LNCAP (cell line): ENCODE measurements around the gene SMCP.
A peak's percentile ranks its signal among the peaks of the same experiment; 100 is the strongest.

Source experiments
- TF ChIP-seq, protein P1 (sequence below): fragments of 450-650 bp; IDR thresholded peaks from 2 replicates; pipeline ENCODE4 v1.5.1; 2017; ENCODE audit warnings: mild to moderate bottlenecking

Gene SMCP, protein sequence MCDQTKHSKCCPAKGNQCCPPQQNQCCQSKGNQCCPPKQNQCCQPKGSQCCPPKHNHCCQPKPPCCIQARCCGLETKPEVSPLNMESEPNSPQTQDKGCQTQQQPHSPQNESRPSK

GRCh38 chr1:152878042-152878441 is at the start of gene SMCP:
Gene SMCP, plus strand, starts transcription at chr1:152878322. Its CDS starts 6,101 bp downstream, at chr1:152884423.
- TF ChIP-seq, protein P1, sequence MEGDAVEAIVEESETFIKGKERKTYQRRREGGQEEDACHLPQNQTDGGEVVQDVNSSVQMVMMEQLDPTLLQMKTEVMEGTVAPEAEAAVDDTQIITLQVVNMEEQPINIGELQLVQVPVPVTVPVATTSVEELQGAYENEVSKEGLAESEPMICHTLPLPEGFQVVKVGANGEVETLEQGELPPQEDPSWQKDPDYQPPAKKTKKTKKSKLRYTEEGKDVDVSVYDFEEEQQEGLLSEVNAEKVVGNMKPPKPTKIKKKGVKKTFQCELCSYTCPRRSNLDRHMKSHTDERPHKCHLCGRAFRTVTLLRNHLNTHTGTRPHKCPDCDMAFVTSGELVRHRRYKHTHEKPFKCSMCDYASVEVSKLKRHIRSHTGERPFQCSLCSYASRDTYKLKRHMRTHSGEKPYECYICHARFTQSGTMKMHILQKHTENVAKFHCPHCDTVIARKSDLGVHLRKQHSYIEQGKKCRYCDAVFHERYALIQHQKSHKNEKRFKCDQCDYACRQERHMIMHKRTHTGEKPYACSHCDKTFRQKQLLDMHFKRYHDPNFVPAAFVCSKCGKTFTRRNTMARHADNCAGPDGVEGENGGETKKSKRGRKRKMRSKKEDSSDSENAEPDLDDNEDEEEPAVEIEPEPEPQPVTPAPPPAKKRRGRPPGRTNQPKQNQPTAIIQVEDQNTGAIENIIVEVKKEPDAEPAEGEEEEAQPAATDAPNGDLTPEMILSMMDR: peak; percentile 32; the same call in 1 of the 2 replicates

GRCh38 chr1:152836870-152837269 is 41.3 kb upstream of the SMCP start:
- TF ChIP-seq, protein P1: no peak

DNA sequence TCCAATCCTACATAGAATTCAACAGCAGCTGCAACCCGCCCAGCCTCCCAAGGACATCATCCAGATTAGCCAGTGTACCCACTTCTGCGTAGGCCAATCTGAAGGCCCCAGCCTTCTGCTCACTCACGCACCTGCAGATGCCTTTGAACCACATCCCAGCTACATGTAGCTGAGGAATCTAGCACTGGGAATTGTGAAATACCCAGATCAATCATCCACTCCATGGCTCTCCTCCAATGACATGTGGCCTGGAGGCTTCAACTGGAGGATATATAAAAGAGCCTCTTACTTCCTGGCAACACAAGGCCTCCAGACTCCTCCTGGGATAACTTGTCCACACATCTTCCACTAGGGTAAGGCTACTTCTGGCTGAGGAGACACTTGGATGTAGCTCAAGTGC is 35.6 kb upstream of the SMCP start, which contains the start of gene LCE6A:
Gene LCE6A (plus strand): TSS at position 301 of the 400 bp plus-strand sequence. CDS start 665 bp downstream, outside the sequence.
- TF ChIP-seq, protein P1: no peak

DNA sequence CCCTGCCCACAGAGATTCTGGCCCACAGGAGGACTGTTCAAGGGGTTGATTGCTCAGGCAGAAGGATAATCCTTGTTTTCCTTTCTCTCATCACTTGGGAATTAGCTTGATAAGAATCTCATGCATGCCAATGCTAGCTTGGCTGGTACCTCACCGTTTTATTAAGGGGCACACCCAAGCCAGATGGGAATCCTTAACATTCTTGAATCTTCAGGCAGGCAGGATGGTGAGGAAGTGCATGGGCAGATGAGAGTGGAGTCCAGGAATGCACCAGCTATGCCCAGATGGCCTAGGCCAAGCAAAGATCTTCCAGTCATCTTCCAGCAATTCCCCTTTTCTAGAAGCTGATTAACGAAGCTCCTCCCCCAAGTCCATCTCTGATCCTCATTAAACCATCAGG is 22.5 kb upstream of the SMCP start:
- TF ChIP-seq, protein P1: no peak

DNA sequence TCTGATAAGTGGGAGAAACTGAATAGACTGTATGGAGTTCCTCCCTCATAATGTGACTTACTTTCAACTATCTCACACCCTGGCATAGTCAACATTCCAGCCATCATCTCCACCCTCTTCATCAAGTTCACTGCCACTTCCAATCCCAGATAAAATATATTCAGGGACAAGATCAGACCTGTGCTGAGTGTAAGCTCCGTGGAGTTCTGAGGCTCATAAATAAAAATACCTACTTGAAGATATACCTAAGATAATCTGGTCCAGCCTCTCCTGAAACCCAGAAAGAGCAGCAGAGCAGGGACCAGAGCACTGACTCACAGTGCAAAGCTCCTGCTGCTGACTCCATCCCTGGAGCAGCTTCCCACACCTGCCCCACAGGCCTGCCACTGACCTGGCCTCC is 20.1 kb upstream of the SMCP start:
- TF ChIP-seq, protein P1: no peak

GRCh38 chr1:152859696-152860095 is 18.4 kb upstream of the SMCP start, which contains the start of gene LCE7A:
Gene LCE7A, plus strand, starts transcription at chr1:152859996. Its CDS starts 702 bp downstream, at chr1:152860698.
- TF ChIP-seq, protein P1: no peak

DNA sequence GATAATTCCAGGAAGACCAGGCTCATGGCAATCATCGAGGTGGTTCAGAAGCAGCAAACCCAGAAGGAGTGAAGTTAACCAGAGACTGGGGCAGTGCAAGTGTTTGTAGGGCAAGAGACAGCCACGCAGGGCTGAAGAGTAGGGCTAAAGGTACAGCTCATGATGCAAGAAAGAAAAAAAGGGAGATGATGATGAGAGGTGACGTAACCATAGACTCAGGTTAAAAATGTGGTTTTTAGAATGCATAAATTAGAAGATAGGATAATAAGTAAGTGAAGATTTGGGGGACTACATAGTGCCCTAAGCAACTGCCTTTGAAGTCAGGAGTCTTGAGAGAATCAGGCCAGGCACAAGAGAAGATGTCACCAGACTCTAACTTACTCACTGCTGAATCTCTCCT is 18.0 kb upstream of the SMCP start:
- TF ChIP-seq, protein P1: no peak

- TF ChIP-seq, protein P1: no peak
These were observed 16.7 kb upstream of the SMCP start for GRCh38 chr1:152861374-152861773.
